SHP77 treated with DMSO at 0.1 percent for 48 hours (cell line): ENCODE data around the gene ATP2B3.

ENCODE experiments used
- DNase-seq: peaks from one replicate; lab custom pipeline; 2025; lab: John Stamatoyannopoulos, UW

ATP2B3 gene

DNA sequence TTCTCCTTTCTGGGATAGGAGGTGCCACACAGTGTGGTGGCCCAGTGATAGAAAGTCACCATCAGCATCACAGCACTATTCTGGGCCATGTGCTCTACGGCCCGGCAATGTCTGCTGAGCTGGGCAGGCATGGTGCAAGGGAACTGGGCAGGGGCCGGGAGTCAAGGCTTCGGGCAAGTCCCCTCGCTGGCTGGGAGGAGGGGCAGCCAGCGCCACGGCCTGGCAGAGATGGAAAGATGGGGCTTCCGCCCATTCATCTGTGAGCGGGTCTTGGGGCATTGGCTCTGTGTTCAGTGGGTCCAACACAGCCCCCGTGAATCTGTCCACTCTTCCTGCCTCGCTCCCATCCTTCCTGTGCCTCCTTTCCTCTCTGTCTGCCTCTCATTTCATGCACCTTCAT lies 7.1 kb upstream of the ATP2B3 start:
- no peak for DNase-seq

DNA sequence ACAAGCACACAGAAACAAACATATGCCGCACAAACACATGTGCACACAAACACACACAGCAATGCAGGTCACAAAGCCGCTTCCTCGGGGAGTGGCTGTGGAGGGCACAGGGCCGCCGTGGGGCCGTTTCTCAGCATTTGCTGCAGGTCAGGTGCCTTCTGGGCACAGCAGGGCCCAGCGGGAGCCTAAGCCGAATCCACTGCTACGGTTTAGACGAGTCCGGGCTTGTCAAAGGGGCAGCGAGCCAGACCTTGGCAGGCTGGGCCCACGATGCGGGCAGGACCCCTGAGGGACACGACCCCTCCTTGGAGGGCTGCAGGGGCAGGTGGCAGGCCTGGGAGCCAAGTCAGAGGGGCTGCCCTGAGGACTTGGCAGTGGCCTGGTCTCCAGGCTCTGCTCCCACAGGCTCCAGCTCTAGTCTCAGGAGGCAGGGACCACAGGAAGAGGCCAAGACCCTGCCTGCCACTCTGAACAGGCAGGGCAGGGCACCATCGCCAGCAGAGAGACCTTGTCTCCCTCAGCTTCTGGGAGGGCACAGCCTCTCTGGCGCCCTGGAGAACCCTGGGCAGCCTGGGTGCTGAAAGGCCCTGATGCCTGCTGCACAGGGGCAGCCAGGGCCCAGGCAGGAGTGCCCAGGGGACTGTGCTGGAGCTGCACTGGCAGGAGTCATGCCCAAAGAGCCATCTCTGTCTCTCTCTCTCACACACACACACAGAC lies 5.5 kb upstream of the ATP2B3 start:
- DNase-seq, result no peak

DNA sequence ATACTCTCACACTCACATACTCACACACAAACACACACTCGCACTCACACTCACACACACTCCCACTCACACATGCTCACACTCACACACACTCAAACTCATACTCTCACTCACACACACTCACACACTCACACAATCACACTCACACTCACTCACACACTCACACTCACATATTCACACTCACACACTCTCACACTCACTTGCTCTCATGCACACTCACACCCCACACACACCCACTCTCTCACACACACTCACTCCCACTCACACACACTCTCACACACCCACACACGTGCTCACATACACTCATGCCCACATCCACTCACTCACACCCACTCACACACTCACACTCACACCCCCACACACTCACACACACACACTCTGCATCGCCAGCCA lies 4.9 kb upstream of the ATP2B3 start:
- no peak for DNase-seq

DNA sequence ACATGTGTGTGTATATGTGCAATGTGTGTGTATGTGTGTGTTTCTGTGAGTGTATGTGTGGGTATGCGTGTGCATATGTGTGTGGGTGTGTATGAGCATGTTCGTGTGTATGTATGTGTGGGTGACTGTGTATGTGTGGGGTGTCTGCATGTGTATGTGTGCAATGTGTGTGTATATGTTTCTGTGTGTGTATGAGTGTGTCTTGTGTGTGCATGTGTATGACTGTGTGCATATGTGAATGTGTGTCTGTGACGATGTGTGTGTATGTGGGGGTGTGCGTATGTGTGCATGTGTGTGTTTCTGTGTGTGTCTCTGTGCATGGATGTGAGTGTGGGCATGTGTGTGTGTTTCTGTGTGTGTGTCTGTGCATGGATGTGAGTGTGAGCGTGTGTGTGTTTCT lies 4.2 kb upstream of the ATP2B3 start:
- no peak for DNase-seq

DNA sequence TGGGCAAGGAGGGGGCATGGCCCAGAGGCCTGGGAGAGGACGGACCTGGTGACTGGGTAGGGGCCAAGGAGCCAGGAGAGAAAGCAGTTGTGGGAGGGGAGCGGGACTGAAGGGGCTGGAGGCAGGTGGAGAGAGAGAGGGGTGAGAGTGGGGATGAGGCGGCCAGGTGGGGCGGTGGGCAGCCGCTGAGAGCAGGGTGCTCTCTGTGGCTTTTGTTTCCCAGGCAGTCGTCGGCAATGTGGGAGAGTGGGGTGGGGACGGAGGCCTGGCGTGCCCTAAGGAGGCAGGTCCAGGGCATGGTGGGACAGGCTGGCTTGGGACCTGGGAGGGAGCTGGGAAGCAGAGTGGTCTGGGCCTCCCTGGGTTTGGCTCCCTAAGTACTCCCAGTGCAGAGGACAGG lies 3.2 kb upstream of the ATP2B3 start:
- no peak for DNase-seq

DNA sequence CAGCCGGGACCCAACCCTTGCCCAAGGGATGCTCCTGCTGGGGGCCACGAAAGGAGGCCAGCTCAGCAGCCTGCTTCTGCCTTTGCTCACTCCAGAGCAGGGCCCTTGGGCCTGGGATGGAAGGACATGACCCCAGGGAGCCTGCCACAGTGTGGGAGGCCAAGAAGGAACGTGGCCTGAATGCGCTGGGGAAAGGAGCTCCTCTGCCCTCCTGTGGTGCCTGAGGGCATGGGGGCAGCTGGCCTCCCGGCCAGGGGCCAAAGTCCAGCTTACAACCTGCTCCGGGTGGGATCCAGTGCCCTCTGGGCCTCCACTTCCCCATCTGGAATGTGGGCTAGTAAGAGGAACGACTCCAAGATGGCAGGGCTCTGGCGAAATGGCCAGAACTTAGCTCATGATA lies 2.0 kb upstream of the ATP2B3 start:
- DNase-seq, result no peak

DNA sequence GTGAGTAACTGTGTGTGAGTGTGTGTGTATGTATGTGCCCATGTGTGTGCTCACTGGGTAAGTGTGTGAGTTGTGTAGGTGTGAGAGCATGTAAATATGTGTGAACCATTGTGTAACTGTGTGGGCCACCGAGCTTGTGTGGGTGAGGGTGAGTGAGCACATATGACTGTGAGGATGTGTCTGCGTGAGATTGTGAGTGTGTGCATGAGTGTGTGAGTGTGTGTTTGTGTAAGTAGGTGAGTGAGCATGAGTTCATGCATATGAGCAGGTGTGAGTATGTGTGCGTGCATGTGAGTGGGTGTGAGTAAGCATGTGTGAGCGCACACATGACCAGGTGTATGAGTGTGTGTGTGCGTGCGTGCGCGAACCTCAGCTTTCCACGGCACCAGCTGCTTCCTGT lies 1.4 kb upstream of the ATP2B3 start:
- DNase-seq, result no peak

DNA sequence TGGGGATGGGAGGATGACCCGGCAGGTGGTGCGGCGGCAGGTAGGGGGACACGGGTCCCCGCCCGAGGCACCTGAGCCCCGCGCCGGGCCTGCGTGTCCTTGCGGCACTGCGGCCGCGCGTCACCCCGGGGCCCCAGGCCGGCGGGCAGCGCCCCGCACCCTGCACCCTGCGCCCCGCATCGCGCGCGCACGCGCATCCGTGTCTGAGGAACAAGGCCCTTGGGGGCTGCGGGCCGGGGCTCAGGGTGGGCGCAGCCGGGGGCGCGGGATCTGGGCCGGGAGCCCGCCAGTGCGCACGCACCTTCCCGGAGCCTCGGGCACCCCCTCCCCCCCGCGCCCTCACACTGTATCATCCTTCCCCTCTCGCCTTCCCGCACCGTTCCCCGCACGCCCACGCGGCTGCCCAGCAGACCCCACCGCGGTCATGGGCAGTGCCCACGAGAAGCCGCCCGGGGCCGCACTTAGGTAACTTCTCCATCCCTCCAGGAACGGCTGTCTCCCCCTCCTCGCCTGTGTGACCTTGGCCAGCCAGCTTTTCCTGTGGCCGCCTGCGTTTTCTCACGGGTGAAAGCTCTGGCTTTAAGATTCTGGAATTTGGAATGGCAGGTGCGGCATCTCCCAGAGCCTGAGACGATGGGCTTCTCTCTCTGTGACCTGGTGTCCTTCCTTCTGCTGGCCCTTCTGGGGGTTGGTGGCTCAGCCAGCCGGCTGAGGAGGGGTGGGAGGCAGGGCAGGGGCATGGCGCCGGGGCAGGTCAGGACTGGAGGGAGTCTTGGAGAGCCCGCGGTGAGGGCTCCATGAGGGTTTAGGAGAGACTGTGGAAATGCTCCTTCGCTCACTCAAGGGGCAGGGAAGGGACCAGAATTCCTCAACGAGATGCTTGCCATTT lies 748 bp downstream of the ATP2B3 start:
- no peak for DNase-seq

DNA sequence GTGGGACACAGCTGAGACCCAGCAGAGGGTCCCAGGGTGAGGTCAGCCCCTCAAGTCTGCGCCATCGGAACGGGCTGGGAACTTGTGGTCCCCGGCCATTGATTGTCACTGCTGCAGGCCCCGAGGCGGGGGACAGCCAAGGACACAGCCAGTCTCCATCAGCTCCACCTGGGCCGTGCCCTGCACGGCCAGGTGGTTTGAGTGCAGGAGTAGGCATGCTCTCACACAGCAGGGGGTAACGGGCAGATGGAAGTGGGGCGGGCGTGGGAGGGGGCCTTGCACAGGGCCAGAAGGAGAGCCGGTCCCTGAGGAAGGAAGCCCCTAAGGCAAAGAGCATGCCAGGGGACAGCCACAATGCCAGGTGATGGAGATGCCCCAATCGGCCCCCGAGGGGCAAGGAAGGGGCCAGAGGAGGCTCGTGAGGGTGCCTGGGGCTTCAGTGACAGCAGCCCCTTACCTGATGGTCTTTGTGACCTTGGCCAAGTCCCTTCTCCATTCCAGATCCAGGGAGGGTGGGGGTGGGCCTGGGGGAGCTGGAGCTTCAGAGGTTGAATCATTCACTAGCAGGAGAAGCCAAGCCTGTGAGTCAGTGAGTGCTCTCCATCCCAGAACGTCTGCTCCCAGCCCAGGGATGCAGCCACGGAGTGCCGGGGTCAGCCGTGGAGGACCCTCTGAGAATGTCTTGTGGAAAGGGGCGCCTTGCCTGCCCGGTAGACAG lies 2.3 kb downstream of the ATP2B3 start:
- no peak for DNase-seq

DNA sequence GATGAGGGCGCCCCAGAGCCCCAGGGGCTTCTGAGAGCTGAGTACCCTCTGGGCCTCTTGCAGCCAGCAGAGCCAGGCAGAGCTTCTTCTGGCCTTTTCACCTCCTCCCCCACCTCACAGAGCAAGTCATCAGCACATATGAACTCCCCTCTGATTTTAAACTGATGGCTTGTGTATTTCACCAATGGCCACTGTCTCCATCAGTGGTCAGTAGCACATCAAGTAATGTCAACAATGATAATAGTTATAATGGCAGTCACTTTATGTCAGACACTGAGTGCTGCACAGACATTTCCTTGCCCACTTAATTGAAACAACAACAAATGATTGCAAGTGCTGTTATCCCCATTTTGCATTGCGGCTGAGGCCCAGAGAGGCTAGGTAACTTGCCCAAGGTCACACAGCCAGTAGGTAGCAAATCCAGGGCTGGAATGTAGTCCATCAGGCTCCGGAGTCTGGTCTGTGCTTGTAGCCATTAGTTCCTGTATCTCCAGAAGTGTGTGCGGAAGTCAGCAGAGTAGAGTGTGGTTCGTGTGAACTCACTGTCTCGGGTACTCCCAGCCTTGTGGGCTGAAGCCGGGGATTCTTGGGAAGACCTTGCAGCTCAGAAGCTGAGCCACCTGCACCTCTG lies 3.0 kb downstream of the ATP2B3 start:
- DNase-seq, result no peak

DNA sequence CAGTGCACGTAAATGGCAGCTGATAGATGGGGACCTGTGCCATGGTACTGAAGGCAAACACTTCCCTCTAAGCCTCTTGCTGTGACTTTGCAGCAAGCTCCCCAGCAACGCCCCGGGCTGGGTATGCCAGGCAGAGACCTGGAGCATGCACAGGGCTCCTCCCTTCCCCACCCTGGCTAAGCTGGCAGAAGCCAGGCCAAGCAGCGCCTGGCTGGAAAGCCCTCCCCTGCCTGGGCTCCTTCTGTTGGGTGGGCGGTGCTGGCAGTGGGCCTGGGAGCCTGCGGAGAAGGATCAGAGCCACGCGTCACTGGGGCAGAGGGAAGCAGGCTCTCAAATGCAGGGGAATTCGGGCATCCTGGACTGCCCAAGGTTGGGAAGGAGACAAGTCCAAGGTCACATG lies 3.6 kb downstream of the ATP2B3 start:
- DNase-seq, result no peak

DNA sequence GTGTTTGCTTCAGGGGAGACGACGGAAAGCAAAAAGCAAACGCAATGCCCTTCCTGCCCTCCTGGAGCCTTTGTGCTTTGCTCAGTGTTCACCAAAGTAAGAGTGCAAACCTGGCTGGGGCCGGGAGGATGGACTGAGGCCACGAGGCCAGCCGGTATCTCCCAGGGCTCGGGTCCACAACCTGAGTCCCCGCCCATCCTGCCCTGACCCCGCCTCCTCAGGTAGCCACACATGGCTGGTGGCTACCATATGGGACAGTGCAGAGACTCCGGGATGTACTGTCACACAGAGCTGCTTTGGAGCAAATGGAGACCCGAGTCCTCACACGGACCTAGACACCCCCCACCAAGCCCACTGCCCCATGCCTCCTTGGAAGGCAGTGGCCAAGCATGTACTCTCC lies 4.8 kb downstream of the ATP2B3 start:
- no peak for DNase-seq

DNA sequence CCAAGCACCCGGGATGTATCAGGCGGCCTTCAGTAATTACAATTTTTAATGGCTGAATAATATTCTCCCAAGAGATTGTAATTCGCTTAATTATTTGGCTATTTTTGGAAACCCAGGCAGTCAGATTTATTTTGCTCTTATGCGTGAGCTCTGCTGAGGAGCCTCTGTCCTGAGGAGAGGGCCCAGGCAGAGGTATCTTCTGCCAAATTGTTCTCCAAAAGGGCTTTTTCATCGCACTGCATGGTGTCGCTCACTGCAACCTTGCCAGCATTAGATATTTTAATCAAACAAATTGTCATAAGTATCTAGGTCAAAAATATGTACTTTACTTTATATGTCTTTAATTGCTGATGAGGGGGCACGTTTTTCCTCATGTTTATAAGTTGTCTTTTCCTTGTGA lies 5.8 kb downstream of the ATP2B3 start:
- DNase-seq, result no peak

DNA sequence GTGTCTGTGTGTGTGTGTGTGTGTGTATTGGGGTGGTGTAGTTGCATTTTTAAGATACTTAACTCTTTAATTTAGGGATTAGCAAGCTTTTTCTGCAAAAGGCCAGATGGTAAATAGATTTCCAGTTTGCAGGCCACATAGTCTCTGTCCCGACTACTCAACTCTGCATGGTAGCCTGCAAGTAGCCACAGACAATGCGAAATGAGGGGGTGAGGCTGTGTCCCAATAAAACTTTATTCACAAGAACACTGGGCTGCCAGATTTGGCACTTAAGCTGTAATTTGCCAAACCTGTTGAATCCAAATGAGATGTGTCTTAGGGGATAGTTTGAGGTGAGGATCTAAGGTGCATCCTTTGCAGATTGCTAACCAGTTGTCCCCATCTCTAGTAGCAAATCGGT lies 6.8 kb downstream of the ATP2B3 start:
- DNase-seq, result no peak

DNA sequence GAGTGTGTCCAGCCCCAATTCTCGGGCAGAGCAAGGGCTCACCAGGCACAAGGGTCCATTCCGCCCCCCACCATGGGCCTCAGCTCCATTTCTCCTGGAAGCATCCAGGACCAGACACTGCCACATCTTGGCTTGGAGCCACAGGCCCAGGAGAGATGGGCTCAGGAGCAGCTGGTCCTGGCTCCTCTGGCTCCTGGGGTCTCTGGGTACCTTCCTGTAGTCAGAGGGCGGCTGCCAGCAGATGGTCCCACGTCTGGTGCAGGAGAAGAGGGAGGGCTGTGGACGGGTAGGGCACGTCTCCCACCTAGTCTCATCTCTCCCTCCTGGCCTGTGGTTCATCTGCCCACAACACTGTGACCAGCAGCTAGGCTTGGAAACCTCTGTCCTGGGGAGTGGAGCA lies 8.0 kb downstream of the ATP2B3 start:
- DNase-seq, result no peak

DNA sequence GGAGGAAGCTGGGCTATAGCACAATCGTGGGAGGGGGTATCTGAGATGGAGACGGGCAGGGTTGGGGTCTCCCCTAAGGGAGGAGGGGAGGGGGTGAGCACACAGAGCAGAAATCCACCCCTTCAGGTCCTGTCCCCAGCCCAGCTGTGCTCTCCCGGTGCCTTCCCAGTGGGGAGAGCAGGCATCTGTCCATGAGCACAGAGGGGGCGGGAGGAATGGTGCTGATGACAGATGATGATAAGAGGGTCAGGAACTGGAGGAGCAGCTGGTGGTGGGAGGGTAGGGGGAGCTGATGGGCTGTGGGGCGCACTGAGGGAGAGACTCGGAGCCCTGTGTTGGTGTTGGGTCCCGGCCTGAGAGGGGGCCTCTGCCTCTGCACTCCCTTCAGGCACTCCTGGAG lies 8.6 kb downstream of the ATP2B3 start:
- DNase-seq, result no peak

DNA sequence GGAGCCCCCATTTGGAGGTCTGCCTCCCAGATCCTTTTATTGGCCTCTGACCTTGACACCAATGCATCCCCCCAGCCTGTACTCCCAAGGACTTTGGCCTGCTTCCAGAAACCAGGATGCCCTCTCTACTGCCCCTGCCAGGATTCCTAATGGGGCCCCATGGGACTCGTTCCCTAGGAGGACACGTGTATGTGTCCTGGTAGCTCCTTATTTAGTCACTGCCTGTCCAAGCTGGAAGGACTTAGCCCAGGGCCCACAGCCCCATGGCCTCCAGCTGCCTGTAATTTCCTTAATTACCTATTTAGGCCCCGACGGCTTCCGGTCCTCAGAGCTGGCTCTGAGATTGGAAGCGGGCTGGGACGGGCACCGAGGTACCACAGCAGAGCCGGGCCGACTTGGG lies 9.4 kb downstream of the ATP2B3 start:
- no peak for DNase-seq

DNA sequence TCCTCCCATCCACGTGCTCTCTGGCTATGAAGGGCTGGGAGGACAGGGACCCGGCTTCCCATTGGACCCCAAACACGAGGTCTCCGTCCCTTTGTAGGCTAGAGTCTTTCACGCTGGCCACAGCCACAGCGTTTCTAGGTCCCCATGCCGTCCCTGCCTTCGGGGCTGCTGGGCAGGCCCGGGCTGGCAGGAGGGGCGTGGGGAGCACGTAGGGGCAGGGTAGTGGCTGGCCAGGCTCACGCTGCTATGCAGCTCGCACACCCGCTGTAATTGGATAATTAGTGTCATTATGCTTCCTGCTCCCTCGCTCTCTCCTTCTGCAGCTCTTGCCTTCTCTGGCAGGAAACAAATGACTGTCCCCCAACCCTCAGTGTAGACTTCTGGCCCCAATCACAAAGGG lies 9.8 kb downstream of the ATP2B3 start:
- no peak for DNase-seq

DNA sequence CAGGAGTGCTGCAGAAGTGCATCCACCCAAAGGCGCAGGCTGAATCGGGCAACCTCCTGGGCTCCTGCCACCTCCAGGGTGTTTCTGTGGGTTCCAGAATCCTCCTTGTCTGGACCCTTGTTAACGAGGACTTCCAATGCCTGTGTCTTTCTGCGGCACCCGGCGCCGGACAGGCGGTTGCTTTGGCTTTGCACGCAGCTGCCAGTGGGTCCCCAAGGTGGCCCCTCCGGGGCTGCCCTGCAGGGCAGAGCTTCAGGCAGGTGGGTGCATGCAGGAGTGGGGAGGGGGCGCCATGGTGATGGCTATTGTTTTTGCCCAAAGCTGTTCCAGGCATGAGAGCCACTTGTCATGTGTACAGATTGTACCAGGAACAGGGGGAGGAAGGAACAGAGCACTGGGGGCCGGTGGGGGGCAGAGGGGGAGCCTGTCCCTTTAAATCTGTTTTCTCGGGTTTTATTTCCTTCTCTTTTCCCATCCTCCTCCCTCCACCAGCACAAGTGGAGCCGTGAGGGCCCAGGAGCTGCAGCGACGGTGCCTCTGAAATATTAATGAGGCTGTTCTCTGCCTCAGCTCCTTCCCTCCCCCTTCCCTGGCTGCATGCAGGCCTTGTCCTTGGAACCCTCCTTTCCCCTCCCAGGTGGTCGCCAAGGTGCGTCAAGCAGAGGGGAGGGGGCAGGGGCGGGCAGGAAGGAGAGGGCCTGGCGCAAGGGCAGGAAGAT lies 13.1 kb downstream of the ATP2B3 start:
- DNase-seq, result no peak

DNA sequence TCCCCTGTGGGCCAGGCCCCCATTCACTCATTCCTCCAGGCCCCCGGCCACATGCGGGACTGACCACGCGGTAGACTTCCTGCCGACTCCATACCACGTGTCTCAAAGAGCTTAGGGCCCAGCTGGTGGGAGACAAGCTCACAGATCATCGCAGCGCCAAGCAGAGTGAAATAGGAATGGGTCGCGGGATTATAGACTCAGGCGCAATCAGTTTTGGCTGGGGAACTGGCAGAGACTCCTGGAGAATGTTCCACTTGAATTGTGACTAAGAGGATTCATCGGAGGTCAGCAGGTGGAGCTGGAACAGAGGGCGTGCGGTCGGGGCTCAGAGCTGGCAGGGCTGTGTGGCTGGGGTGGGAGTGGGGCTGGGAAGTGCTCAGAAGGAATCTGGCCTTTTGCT lies 15.6 kb downstream of the ATP2B3 start:
- no peak for DNase-seq

DNA sequence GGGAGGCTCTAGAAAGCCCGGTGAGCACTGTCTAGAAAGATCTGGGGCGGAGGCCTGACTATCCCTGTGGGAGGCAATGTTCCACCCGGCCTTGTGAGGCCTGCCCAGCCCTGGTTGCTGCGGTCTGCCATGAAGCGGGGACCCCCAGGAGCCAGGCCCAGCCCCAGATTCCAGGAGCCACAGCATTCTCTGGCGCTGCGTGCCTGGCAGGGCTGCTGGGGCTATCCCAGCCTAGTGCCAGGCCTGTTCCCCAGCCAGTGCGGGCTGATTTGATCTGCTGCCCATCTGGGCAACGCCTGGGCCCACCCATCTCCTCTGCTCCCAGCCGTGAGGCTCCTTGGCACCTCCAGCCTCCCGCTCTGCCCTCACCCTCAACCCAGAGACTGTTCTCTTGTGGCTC lies 19.6 kb downstream of the ATP2B3 start:
- DNase-seq, result no peak
